Muscle layer of duodenum (tissue), 2 donors: Measurements from ENCODE around the gene CCDC63.

Experiments used
- H3K27ac ChIP-seq: one replicate; pipeline ENCODE4 v1.7.0; 2013; ENCODE audit warnings: mild to moderate bottlenecking, low read length
- H3K27me3 ChIP-seq: one replicate; pipeline ENCODE4 v1.7.0; 2013; ENCODE audit warnings: low read depth, mild to moderate bottlenecking, control low read depth, low read length
- H3K36me3 ChIP-seq, 2 donors: one replicate each; pipeline ENCODE4 v1.7.0; 2013; ENCODE audit warnings: low read length in 2 of 2, control low read depth in 1 of 2, mild to moderate bottlenecking in 1 of 2; ENCODE audit not compliant: insufficient read depth in 2 of 2, control insufficient read depth in 1 of 2
- H3K4me1 ChIP-seq, 2 donors: one replicate each; pipeline ENCODE4 v1.7.0; 2013; ENCODE audit warnings: low read length in 2 of 2, mild to moderate bottlenecking in 2 of 2, control low read depth in 1 of 2, moderate library complexity in 1 of 2; ENCODE audit not compliant: insufficient read depth in 2 of 2, control insufficient read depth in 1 of 2
- H3K4me3 ChIP-seq, 2 donors: one replicate each; pipeline ENCODE4 v1.7.0; 2013; ENCODE audit warnings: low read length in 2 of 2, low read depth in 1 of 2, mild to moderate bottlenecking in 1 of 2
- H3K9me3 ChIP-seq, 2 donors: one replicate each; pipeline ENCODE4 v1.7.0; 2013; ENCODE audit warnings: low read length in 2 of 2, control low read depth in 1 of 2, mild to moderate bottlenecking in 1 of 2; ENCODE audit not compliant: control insufficient read depth in 1 of 2
- donor health status: healthy.

CCDC63 gene

GRCh38 chr12:110885152-110885840 is 38.5 kb downstream of the CCDC63 start:
- Histone ChIP-seq H3K27ac (no peak overlapping the region), H3K27me3 (no peaks in the 10 kb centered on the region), H3K9me3 (no peaks in the 10 kb centered on the region), H3K4me3 (no peak overlapping the region), H3K36me3 (no peaks in the 10 kb centered on the region), H3K4me1 (no peaks in the 10 kb centered on the region)

GRCh38 chr12:110888256-110888991 is 41.6 kb downstream of the CCDC63 start:
- H3K4me1 ChIP-seq: no peaks in the 10 kb centered on the region
- peak overlapping the region in 1 of 2 donors; percentile 57 for H3K4me3 ChIP-seq
- peak overlapping the region; percentile 76 for H3K27ac ChIP-seq
- no peaks in the 10 kb centered on the region for H3K27me3 ChIP-seq
- H3K36me3 ChIP-seq: no peaks in the 10 kb centered on the region
- H3K9me3 ChIP-seq: no peaks in the 10 kb centered on the region

GRCh38 chr12:110889361-110889760 is 42.6 kb downstream of the CCDC63 start:
- H3K9me3 ChIP-seq: no peaks in the 10 kb centered on the region
- H3K4me1 ChIP-seq: peaks cover 0 to 2% of the 10 kb centered on the region in 2 donors
- H3K27me3 ChIP-seq: no peaks in the 10 kb centered on the region
- no peak overlapping the region for H3K4me3 ChIP-seq
- no peaks in the 10 kb centered on the region for H3K36me3 ChIP-seq
- no peak overlapping the region for H3K27ac ChIP-seq

GRCh38 chr12:110893956-110894355 is 47.2 kb downstream of the CCDC63 start:
- Histone ChIP-seq H3K27ac (no peak overlapping the region), H3K4me1 (peaks cover 0 to 4% of the 10 kb centered on the region in 2 donors), H3K4me3 (no peak overlapping the region), H3K27me3 (no peaks in the 10 kb centered on the region), H3K9me3 (no peaks in the 10 kb centered on the region), H3K36me3 (no peaks in the 10 kb centered on the region)

GRCh38 chr12:110896559-110896958 is 49.8 kb downstream of the CCDC63 start:
- Histone ChIP-seq H3K4me3 (no peak overlapping the region), H3K36me3 (no peaks in the 10 kb centered on the region), H3K4me1 (peaks cover 0 to 4% of the 10 kb centered on the region in 2 donors), H3K27me3 (no peaks in the 10 kb centered on the region), H3K27ac (no peak overlapping the region), H3K9me3 (no peaks in the 10 kb centered on the region)

- Histone ChIP-seq H3K9me3 (no peaks in the 10 kb centered on the region), H3K4me3 (no peak overlapping the region), H3K36me3 (no peaks in the 10 kb centered on the region), H3K27me3 (peaks cover 3% of the 10 kb centered on the region), H3K4me1 (no peaks in the 10 kb centered on the region), H3K27ac (no peak overlapping the region)
Observed at GRCh38 chr12:110901401-110901800, 54.6 kb downstream of the CCDC63 start.

- Histone ChIP-seq H3K4me3 (no peak overlapping the region), H3K27me3 (peaks cover 3% of the 10 kb centered on the region), H3K9me3 (no peaks in the 10 kb centered on the region), H3K27ac (no peak overlapping the region), H3K4me1 (no peaks in the 10 kb centered on the region), H3K36me3 (no peaks in the 10 kb centered on the region)
Observed at GRCh38 chr12:110903511-110903910, 56.7 kb downstream of the CCDC63 start.

- H3K9me3 ChIP-seq: no peaks in the 10 kb centered on the region
- no peak overlapping the region for H3K4me3 ChIP-seq
- H3K36me3 ChIP-seq: no peaks in the 10 kb centered on the region
- no peak overlapping the region for H3K27ac ChIP-seq
- no peaks in the 10 kb centered on the region for H3K4me1 ChIP-seq
- peaks cover 3% of the 10 kb centered on the region for H3K27me3 ChIP-seq
Observed at GRCh38 chr12:110906083-110906482, 59.3 kb downstream of the CCDC63 start.

GRCh38 chr12:110906516-110906915 is 59.7 kb downstream of the CCDC63 start:
- H3K27ac ChIP-seq: no peak overlapping the region
- H3K36me3 ChIP-seq: no peaks in the 10 kb centered on the region
- no peaks in the 10 kb centered on the region for H3K9me3 ChIP-seq
- H3K4me1 ChIP-seq: no peaks in the 10 kb centered on the region
- H3K27me3 ChIP-seq: peaks cover 3% of the 10 kb centered on the region
- H3K4me3 ChIP-seq: no peak overlapping the region

- Histone ChIP-seq H3K36me3 (no peaks in the 10 kb centered on the region), H3K4me1 (no peaks in the 10 kb centered on the region), H3K4me3 (no peak overlapping the region), H3K27me3 (peaks cover 3% of the 10 kb centered on the region), H3K9me3 (no peaks in the 10 kb centered on the region), H3K27ac (no peak overlapping the region)
Observed at GRCh38 chr12:110906985-110907384, 60.2 kb downstream of the CCDC63 start.

GRCh38 chr12:110907583-110907982 is 60.8 kb downstream of the CCDC63 start:
- H3K27ac ChIP-seq: no peak overlapping the region
- no peaks in the 10 kb centered on the region for H3K36me3 ChIP-seq
- H3K4me1 ChIP-seq: no peaks in the 10 kb centered on the region
- no peaks in the 10 kb centered on the region for H3K9me3 ChIP-seq
- H3K27me3 ChIP-seq: peaks cover 3% of the 10 kb centered on the region
- H3K4me3 ChIP-seq: no peak overlapping the region
